CD8-positive, alpha-beta memory T cell (primary cell): ENCODE measurements around the gene ARRDC5. TPM values are rescaled to one million over a fixed set of nuclear protein-coding genes. Genes with fewer than 3 reads are reported as not detected.
A peak's percentile ranks its signal among the peaks of the same experiment; 100 is the strongest.
"Not testable (repeated sequence)": the region's sequence is repeated elsewhere in the genome, so short reads cannot be mapped to it uniquely, and the experiment has no call there.

Experiments used
- CTCF ChIA-PET: fragments of 350-600 bp; sonication (Branson Sonifier 250); formaldehyde crosslinking; loops from one replicate; lab custom pipeline; 2021; ENCODE audit warnings: antibody characterized with exemption; lab: Charles Lee
- POLR2A ChIA-PET: fragments of 350-600 bp; sonication (Branson Sonifier 250); formaldehyde crosslinking; loops from one replicate; lab custom pipeline; 2021; ENCODE audit warnings: antibody characterized with exemption; lab: Charles Lee
- DNase-seq, 5 donors: peaks; one replicate each; pipeline versions ENCODE4 v3.0.0 to v3.0.0-alpha.2; 2020 to 2022; ENCODE audit warnings: mixed read lengths in 1 of 5
- H3K27ac ChIP-seq: one replicate; pipeline ENCODE4 v1.7.0; 2013; ENCODE audit warnings: low read depth, mild to moderate bottlenecking, low read length, moderate library complexity
- H3K27me3 ChIP-seq: 2 replicates; pipeline ENCODE4 v1.7.0; 2013; ENCODE audit warnings: low read length, mild to moderate bottlenecking; ENCODE audit not compliant: insufficient read depth, poor library complexity, severe bottlenecking
- H3K36me3 ChIP-seq: 2 replicates; pipeline ENCODE4 v1.7.0; 2013; ENCODE audit warnings: mild to moderate bottlenecking, low read length, moderate library complexity; ENCODE audit not compliant: insufficient read depth
- H3K4me1 ChIP-seq: 2 replicates; pipeline ENCODE4 v1.7.0; 2013; ENCODE audit warnings: mild to moderate bottlenecking, low read length, moderate library complexity; ENCODE audit not compliant: insufficient read depth
- H3K4me3 ChIP-seq: 2 replicates; pipeline ENCODE4 v1.7.0; 2013; ENCODE audit warnings: mild to moderate bottlenecking, low read length
- H3K9me3 ChIP-seq: 2 replicates; pipeline ENCODE4 v1.7.0; 2013; ENCODE audit warnings: mild to moderate bottlenecking, low read length
- H3K27ac Mint-ChIP-seq, 8 donors: one replicate each; pipeline ENCODE4 v1.8.0; 2020 to 2021; ENCODE audit warnings: mixed read lengths in 8 of 8, mild to moderate bottlenecking in 6 of 8, inconsistent platforms in 3 of 8, moderate library complexity in 3 of 8
- H3K27me3 Mint-ChIP-seq, 2 donors: one replicate each; pipeline ENCODE4 v1.8.0; 2020 to 2021; ENCODE audit warnings: mixed read lengths in 2 of 2, mild to moderate bottlenecking in 1 of 2, moderate library complexity in 1 of 2
- H3K36me3 Mint-ChIP-seq, 3 donors: one replicate each; pipeline ENCODE4 v1.8.0; 2020 to 2021; ENCODE audit warnings: mixed read lengths in 3 of 3, inconsistent platforms in 1 of 3, mild to moderate bottlenecking in 1 of 3
- H3K4me1 Mint-ChIP-seq, 3 donors: one replicate each; pipeline ENCODE4 v1.8.0; 2020 to 2021; ENCODE audit warnings: mixed read lengths in 3 of 3, inconsistent platforms in 1 of 3, mild to moderate bottlenecking in 1 of 3
- H3K4me3 Mint-ChIP-seq, 7 donors: one replicate each; pipeline ENCODE4 v1.8.0; 2020 to 2021; ENCODE audit warnings: mixed read lengths in 7 of 7, mild to moderate bottlenecking in 6 of 7, moderate library complexity in 4 of 7, inconsistent platforms in 2 of 7
- H3K9me3 Mint-ChIP-seq, 5 donors: one replicate each; pipeline ENCODE4 v1.8.0; 2020 to 2022; ENCODE audit warnings: mixed read lengths in 5 of 5, mild to moderate bottlenecking in 3 of 5, moderate library complexity in 2 of 5, inconsistent platforms in 1 of 5
- polyA plus RNA-seq: library from polyadenylated mRNA; unstranded; fragments of 300-500 nt; fragmentation: Illumina TruSeq; gene quantifications from one replicate; pipeline ENCODE4 v1.2.3, GENCODE V29; 2021
- total RNA-seq, 2 experiments: library from RNA; stranded (reverse); gene quantifications; one replicate each; pipeline ENCODE4 v1.2.3, GENCODE V29; 2021

Gene ARRDC5
- total and polyA plus RNA-seq, 3 experiments from 2014 or later = 1.8 to 5.5 (median 2.2) TPM

- Histone ChIP-seq H3K4me1 (no peaks in the 10 kb centered on the region), H3K9me3 (no peaks in the 10 kb centered on the region), H3K4me3 (no peak overlapping the region), H3K27ac (no peak overlapping the region), H3K36me3 (no peaks in the 10 kb centered on the region), H3K27me3 (no peaks in the 10 kb centered on the region)
- H3K27ac Mint-ChIP-seq = no peak overlapping the region
- no peak overlapping the region for H3K4me3 Mint-ChIP-seq
- H3K27me3 Mint-ChIP-seq = peaks cover 0 to 1% of the 10 kb centered on the region in 2 donors
- H3K36me3 Mint-ChIP-seq = peaks cover 0 to 28% (median 3%) of the 10 kb centered on the region in 3 donors
- POLR2A ChIA-PET = no interaction called here
- H3K4me1 Mint-ChIP-seq = peaks cover 0 to 13% (median 3%) of the 10 kb centered on the region in 3 donors
- CTCF ChIA-PET = no interaction called here
- no peak for DNase-seq
- peaks cover 0 to 2% (median 0%) of the 10 kb centered on the region in 5 donors for H3K9me3 Mint-ChIP-seq
These were observed 6.3 kb downstream of the ARRDC5 start for GRCh38 chr19:4896372-4896771.

DNA sequence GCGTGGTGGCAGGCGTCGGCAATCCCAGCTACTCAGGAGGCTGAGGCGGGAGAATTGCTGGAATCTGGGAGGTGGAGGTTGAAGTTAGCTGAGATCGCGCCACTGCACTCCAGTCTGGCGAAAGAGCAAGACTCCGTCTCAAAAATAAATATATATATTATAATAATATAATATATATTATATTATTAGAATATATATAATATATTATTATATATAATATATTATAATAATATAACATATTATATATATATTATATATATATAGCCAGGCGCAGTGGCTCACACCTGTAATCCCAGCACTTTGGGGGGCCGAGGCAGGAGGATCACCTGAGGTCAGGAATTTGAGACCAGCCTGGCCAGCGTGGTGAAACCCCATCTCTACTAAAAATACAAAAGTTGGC lies 9.7 kb downstream of the ARRDC5 start:
- POLR2A ChIA-PET, H3K27me3 ChIP-seq, H3K4me3 ChIP-seq, H3K36me3 ChIP-seq, DNase-seq, H3K9me3 Mint-ChIP-seq, H3K9me3 ChIP-seq, H3K27me3 Mint-ChIP-seq, H3K4me1 ChIP-seq, H3K4me3 Mint-ChIP-seq, H3K27ac ChIP-seq: not testable (repeated sequence)
- CTCF ChIA-PET = interaction anchor here (1.6 kb wide), 1 partner anchor 20 kb away, joined by 3 read pairs; no protein-coding TSS in a partner anchor
- Mint-ChIP-seq H3K36me3 (peaks cover 0 to 36% (median 7%) of the 10 kb centered on the region in 3 donors), H3K27ac (peak overlapping the region in 1 of 8 donors; percentile 57), H3K4me1 (peaks cover 0 to 13% (median 3%) of the 10 kb centered on the region in 3 donors)

- Histone ChIP-seq H3K4me1 (no peaks in the 10 kb centered on the region), H3K36me3 (peaks cover 5% of the 10 kb centered on the region), H3K27me3 (no peaks in the 10 kb centered on the region), H3K4me3 (no peak overlapping the region), H3K9me3 (no peaks in the 10 kb centered on the region), H3K27ac (no peak overlapping the region)
- ChIA-PET POLR2A (no interaction called here), CTCF (interaction anchor here (1.6 kb wide), 1 partner anchor 11 kb away, joined by 3 read pairs; no protein-coding TSS in a partner anchor)
- Mint-ChIP-seq H3K27me3 (peaks cover 0 to 1% of the 10 kb centered on the region in 2 donors), H3K4me1 (peaks cover 0 to 7% (median 2%) of the 10 kb centered on the region in 3 donors), H3K4me3 (peak overlapping the region in 1 of 7 donors; percentile 23), H3K36me3 (peaks cover 0 to 25% (median 6%) of the 10 kb centered on the region in 3 donors), H3K27ac (peak overlapping the region in 1 of 8 donors; percentile 42), H3K9me3 (peaks cover 0 to 2% (median 0%) of the 10 kb centered on the region in 5 donors)
- DNase-seq = no peak
These were observed 11.6 kb downstream of the ARRDC5 start for GRCh38 chr19:4891066-4891465.

- H3K36me3 ChIP-seq = peaks cover 5% of the 10 kb centered on the region
- Mint-ChIP-seq H3K4me1 (no peaks in the 10 kb centered on the region), H3K36me3 (peaks cover 0 to 16% (median 6%) of the 10 kb centered on the region in 3 donors), H3K9me3 (no peaks in the 10 kb centered on the region), H3K27ac (peak overlapping the region in 1 of 8 donors; percentile 79), H3K4me3 (no peak overlapping the region), H3K27me3 (no peaks in the 10 kb centered on the region)
- POLR2A ChIA-PET = no interaction called here
- H3K27ac ChIP-seq = no peak overlapping the region
- no peaks in the 10 kb centered on the region for H3K27me3 ChIP-seq
- CTCF ChIA-PET = interaction anchor here (0.8 kb wide), 1 partner anchor 18 kb away, joined by 3 read pairs; no protein-coding TSS in a partner anchor
- H3K4me1 ChIP-seq = no peaks in the 10 kb centered on the region
- H3K9me3 ChIP-seq = no peaks in the 10 kb centered on the region
- no peak for DNase-seq
- no peak overlapping the region for H3K4me3 ChIP-seq
These were observed 13.5 kb downstream of the ARRDC5 start for GRCh38 chr19:4889034-4889815.

DNA sequence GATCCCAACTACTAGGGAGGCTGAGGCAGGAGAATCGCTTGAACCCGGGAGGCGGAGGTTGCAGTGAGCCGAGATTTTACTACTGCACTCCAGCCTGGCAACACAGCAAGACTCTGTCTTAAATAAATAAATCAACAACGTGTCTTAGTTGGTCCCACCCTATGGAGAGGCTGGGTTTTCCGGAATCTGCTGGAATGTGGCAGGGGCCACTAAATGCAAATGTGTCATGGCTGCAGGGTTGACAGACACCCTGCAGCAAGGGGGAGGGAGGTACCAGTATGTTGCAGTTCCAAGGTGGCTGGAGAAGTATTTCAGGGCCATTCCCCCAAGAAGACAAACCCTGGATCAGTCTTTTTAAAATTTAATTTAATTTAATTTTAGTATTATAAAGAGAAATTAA lies 14.9 kb downstream of the ARRDC5 start:
- H3K27me3 ChIP-seq, H3K9me3 Mint-ChIP-seq, H3K27ac ChIP-seq, H3K27me3 Mint-ChIP-seq, H3K36me3 ChIP-seq, H3K9me3 ChIP-seq, H3K27ac Mint-ChIP-seq, H3K4me1 Mint-ChIP-seq, CTCF ChIA-PET, DNase-seq, H3K4me3 ChIP-seq, H3K4me3 Mint-ChIP-seq, H3K4me1 ChIP-seq: not testable (repeated sequence)
- POLR2A ChIA-PET = interaction anchor here (0.7 kb wide), 1 partner anchor 23 kb away, joined by 4 read pairs; no protein-coding TSS in a partner anchor
- H3K36me3 Mint-ChIP-seq = peaks cover 0 to 16% (median 6%) of the 10 kb centered on the region in 3 donors

DNA sequence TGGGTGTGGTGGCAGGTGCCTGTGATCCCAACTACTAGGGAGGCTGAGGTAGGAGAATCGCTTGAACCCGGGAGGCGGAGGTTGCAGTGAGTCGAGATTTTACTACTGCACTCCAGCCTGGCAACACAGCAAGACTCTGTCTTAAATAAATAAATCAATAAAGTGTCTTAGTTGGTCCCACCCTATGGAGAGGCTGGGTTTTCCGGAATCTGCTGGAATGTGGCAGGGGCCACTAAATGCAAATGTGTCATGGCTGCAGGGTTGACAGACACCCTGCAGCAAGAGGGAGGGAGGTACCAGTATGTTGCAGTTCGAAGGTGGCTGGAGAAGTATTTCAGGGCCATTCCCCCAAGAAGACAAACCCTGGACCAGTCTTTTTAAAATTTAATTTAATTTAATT lies 17.7 kb downstream of the ARRDC5 start:
- H3K36me3 ChIP-seq, H3K4me3 Mint-ChIP-seq, H3K4me3 ChIP-seq, H3K27me3 Mint-ChIP-seq, POLR2A ChIA-PET, H3K4me1 ChIP-seq, H3K9me3 ChIP-seq, DNase-seq, H3K27ac ChIP-seq, H3K36me3 Mint-ChIP-seq, H3K27ac Mint-ChIP-seq, H3K4me1 Mint-ChIP-seq, H3K9me3 Mint-ChIP-seq, CTCF ChIA-PET, H3K27me3 ChIP-seq: not testable (repeated sequence)

DNA sequence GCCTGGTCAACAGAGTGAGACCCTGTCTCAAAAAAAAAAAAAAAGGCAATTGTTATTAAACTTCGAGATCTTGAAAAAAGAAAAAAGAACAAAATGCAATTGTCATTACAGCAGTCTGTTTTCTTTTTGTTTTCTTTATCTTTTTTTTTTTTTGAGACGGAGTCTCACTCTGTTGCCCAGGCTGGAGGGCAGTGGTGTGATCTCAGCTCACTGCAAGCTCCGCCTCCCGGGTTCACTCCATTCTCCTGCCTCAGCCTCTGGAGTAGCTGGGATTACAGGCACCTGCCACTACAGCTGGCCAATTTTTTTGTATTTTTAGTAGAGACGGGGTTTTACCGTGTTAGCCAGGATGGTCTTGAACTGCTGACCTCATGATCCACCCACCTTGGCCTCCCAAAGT lies 19.8 kb downstream of the ARRDC5 start:
- H3K27ac ChIP-seq, CTCF ChIA-PET, H3K27me3 Mint-ChIP-seq, H3K4me1 ChIP-seq, H3K4me3 ChIP-seq, H3K27me3 ChIP-seq, H3K36me3 ChIP-seq, H3K27ac Mint-ChIP-seq, H3K9me3 ChIP-seq, H3K36me3 Mint-ChIP-seq, H3K9me3 Mint-ChIP-seq, H3K4me3 Mint-ChIP-seq, DNase-seq: not testable (repeated sequence)
- POLR2A ChIA-PET = interaction anchor here (1.6 kb wide), 1 partner anchor 29 kb away, joined by 5 read pairs; no protein-coding TSS in a partner anchor
- peaks cover 0 to 10% (median 0%) of the 10 kb centered on the region in 3 donors for H3K4me1 Mint-ChIP-seq

DNA sequence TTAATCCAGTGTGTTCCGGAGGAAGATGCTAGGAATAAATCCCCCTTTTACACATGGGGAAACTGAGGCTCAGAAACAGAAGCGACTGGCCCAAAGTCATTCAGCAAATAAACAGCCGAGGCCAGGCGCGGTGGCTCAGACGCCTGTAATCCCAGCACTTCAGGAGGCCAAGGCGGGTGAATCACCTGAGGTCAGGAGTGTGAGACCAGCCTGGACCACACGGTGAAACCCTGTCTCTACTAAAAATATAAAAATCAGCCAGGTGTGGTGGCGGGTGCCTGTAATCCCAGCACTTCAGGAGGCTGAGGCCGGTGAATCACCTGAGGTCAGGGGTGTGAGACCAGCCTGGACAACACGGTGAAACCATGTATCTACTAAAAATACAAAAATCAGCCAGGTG lies 23.7 kb downstream of the ARRDC5 start:
- H3K36me3 Mint-ChIP-seq = no peaks in the 10 kb centered on the region
- no peaks in the 10 kb centered on the region for H3K9me3 Mint-ChIP-seq
- peak overlapping the region in 1 of 8 donors; percentile 26 for H3K27ac Mint-ChIP-seq
- ChIA-PET POLR2A (interaction anchor here (1.0 kb wide), 1 partner anchor 16 kb away, joined by 3 read pairs; no protein-coding TSS in a partner anchor), CTCF (interaction anchor here (1.1 to 1.6 kb wide), 2 partner anchors 12 to 69 kb away, joined by 3 to 4 read pairs; no protein-coding TSS in a partner anchor)
- Histone ChIP-seq H3K36me3 (no peaks in the 10 kb centered on the region), H3K27ac (no peak overlapping the region), H3K4me1 (peaks cover 10% of the 10 kb centered on the region), H3K27me3 (no peaks in the 10 kb centered on the region), H3K4me3 (no peak overlapping the region), H3K9me3 (no peaks in the 10 kb centered on the region)
- no peak for DNase-seq
- H3K27me3 Mint-ChIP-seq = no peaks in the 10 kb centered on the region
- no peak overlapping the region for H3K4me3 Mint-ChIP-seq
- peaks cover 0 to 10% (median 0%) of the 10 kb centered on the region in 3 donors for H3K4me1 Mint-ChIP-seq
